T-helper 1 cell treated with Interleukin-12 subunit alpha and Interleukin-12 subunit beta and Interleukin-4 antibody, amounts not matched to agents 30 μg/mL and 1 μg/mL, for 36 hours (primary cell): Measurements from ENCODE around the gene TRIP11.
"Not testable (repeated sequence)": the region's sequence is repeated elsewhere in the genome, so short reads cannot be mapped to it uniquely, and the experiment has no call there.

Source experiments
- H3K27ac Mint-ChIP-seq: one replicate; pipeline ENCODE4 v1.8.0; 2021; ENCODE audit warnings: mild to moderate bottlenecking, mixed read lengths
- H3K27me3 Mint-ChIP-seq: one replicate; pipeline ENCODE4 v1.8.0; 2021; ENCODE audit warnings: low read depth, mixed read lengths
- H3K36me3 Mint-ChIP-seq: one replicate; pipeline ENCODE4 v1.8.0; 2021; ENCODE audit warnings: low read depth, mixed read lengths
- H3K4me1 Mint-ChIP-seq: one replicate; pipeline ENCODE4 v1.8.0; 2021; ENCODE audit warnings: low read depth, mixed read lengths
- H3K4me3 Mint-ChIP-seq: one replicate; pipeline ENCODE4 v1.8.0; 2021; ENCODE audit warnings: mild to moderate bottlenecking, moderate library complexity, mixed read lengths
- H3K9me3 Mint-ChIP-seq: one replicate; pipeline ENCODE4 v1.8.0; 2021; ENCODE audit warnings: mixed read lengths

TRIP11 gene

DNA sequence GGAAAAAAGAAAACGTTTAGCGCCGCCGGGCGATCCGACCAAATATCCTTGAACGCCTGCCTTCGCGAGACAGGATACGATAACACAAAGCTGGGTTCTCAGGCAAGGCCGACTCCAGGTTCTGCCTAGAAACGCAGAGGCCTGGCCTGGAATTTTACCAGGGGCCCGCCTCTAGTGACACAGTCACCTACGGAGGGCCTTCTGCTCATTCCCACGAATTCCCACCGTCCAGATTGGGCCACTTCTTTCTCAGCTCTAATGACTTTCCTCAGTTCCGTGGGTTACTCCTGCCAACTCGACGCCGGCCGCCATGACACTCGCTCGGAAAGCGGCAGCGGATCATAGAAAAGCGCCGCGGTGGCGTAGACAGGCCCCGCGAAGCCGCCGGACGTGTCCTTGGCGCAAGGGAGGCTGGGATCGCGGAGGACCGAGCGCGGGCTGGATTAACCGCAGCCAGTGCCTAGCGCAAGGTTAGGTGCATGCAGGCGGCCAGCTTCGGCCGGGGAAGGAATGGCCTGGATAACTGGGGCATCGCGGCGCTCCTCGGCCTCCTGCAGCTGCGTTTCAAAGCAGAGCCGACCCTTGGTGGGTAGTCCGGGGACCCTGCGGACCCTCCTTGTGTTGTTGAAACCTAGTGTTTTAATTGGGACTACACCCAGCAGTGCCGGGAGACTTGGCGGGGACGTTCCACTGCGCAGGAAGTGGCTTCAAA is at the start of gene TRIP11:
TRIP11 (minus strand) TSS at position 341 of the 712 bp plus-strand sequence. CDS start 374 bp downstream, outside the sequence.
- Mint-ChIP-seq H3K27me3 (no peaks in the 10 kb centered on the region), H3K27ac (peak within 1 kb of the TSS; percentile 98), H3K36me3 (peaks cover 9% of the 10 kb centered on the region), H3K4me3 (peak within 1 kb of the TSS; percentile 95), H3K4me1 (peaks cover 26% of the 10 kb centered on the region), H3K9me3 (no peaks in the 10 kb centered on the region)

DNA sequence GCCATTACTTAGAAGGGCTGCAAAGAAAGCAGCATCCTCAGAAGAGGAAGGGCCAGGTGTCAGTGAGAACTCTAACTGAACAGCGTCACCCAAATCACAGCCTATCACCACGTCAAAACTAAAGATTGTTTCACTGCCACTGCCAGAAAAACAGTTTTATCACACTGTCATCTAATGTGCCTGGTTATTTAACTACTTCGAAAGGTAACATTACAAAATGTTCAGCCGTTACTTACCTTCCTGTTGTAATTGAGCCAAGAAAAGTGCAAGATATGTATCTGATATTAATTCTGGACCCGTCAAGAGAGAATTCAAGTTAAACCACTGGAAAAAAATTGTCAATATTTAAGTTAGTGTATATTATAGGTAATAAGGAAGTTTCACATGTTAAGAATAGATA is 48.6 kb upstream of the TRIP11 start:
- H3K27ac Mint-ChIP-seq: no peak overlapping the region
- H3K4me1 Mint-ChIP-seq: no peaks in the 10 kb centered on the region
- H3K4me3 Mint-ChIP-seq: no peak overlapping the region
- no peaks in the 10 kb centered on the region for H3K9me3 Mint-ChIP-seq
- H3K36me3 Mint-ChIP-seq: peaks cover 19% of the 10 kb centered on the region
- H3K27me3 Mint-ChIP-seq: no peaks in the 10 kb centered on the region

DNA sequence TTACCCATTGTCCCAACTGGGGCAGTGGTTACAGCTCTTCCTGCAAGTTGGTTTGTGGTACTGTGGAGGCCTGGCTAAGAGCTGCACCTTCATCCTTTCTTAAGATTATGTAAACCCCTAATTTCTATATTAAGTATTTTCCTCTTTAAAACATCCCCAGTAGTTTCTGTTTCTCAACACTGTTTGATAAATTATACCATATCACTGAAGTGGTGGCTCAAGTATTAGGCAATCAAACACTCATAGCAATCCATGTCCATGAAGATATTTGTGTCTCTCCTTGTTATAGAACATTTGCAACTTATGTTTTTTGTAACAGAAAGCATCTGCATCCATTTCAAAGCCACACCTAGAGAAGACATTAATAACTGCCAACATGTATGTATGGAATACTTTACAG is 34.7 kb upstream of the TRIP11 start:
- H3K4me3 Mint-ChIP-seq: no peak overlapping the region
- H3K36me3 Mint-ChIP-seq: peaks cover 6% of the 10 kb centered on the region
- H3K4me1 Mint-ChIP-seq: no peaks in the 10 kb centered on the region
- H3K27ac Mint-ChIP-seq: no peak overlapping the region
- no peaks in the 10 kb centered on the region for H3K9me3 Mint-ChIP-seq
- no peaks in the 10 kb centered on the region for H3K27me3 Mint-ChIP-seq

DNA sequence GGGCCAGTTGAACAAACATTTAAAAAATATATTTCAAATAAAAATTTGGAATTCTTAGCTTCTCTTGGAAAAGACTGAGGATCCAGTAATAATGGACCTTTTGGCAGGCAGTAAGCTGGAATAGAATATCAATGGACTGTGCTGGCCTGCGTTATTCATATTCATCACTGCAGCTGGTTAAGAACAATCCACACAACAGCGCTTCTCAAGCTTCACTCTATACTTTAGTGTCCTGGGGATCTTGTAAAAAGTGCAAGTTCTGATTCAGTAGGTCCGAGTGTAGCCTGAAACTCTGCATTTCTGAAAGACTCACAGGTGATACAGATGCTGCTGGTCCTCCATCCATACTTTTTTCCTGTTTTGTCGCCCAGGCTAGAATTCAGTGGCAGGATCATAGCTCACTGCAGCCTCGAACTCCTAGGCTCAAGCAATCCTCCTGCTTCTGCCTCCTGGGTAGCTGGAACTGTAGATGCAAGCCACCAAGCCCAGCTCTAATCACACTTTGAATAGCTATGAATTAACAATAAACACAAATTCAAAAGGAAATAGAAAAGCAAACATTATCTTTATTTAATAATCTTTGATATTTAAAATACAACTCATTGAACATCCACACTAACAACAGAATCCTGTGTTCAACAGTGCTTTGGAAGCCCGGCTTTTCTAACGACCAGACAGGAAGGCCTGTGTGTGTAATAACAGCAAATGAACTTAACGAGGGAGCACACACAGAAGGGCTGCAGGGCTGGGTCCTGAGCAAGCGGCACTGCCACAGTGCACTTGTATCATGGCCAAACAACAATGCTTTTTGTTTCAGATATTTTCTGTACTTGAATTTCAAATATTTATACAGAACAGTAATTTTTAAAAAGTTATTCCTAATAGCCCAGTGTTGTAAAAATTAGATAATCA is 18.4 kb upstream of the TRIP11 start:
- Mint-ChIP-seq H3K9me3 (no peaks in the 10 kb centered on the region), H3K36me3 (no peaks in the 10 kb centered on the region), H3K4me1 (no peaks in the 10 kb centered on the region), H3K27me3 (no peaks in the 10 kb centered on the region), H3K27ac (no peak overlapping the region), H3K4me3 (no peak overlapping the region)

DNA sequence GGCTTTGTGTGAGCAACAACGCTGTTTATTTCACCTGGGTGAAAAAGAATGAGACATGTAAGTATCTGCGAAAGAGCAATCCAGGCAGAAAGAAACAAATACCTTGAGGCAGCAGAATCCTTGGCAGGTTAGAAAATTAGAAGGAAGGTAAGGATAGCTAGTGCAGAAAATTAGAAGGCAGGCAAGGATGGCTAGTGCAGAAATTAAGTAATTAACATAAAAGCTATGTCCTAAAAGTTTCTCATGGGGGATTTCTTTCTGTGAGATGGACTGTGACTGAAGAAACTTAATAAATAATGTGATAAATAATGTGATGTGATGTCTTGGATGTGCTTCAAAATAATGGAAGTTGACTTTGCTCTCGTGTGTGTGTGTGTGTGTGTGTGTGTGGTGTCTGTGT is 9.9 kb upstream of the TRIP11 start:
- H3K4me3 Mint-ChIP-seq: no peak overlapping the region
- H3K36me3 Mint-ChIP-seq: peaks cover 4% of the 10 kb centered on the region
- H3K4me1 Mint-ChIP-seq: no peaks in the 10 kb centered on the region
- no peak overlapping the region for H3K27ac Mint-ChIP-seq
- H3K9me3 Mint-ChIP-seq: peaks cover 3% of the 10 kb centered on the region
- H3K27me3 Mint-ChIP-seq: no peaks in the 10 kb centered on the region

DNA sequence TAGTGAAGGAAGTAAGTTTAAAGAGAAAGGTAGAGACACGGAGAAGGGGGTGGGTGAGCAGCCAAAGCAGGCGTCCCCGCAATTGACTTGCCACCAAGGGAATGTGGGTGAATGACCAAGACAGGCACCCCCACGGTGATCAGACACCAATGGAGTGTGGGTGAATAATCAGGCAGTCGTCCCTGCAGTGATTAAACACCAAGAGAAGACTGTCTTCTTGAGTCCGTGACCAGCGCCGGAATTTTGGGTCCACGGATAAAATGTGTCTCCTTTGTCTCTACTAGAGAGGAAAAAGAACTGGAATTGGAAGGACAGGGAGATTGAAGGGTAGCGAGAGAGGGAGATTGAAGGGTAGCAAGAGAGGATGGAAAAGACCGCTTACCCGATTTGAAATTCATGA is 9.4 kb upstream of the TRIP11 start:
- not testable (repeated sequence) for H3K27me3 Mint-ChIP-seq, H3K27ac Mint-ChIP-seq, H3K4me3 Mint-ChIP-seq, H3K4me1 Mint-ChIP-seq, H3K36me3 Mint-ChIP-seq, H3K9me3 Mint-ChIP-seq

DNA sequence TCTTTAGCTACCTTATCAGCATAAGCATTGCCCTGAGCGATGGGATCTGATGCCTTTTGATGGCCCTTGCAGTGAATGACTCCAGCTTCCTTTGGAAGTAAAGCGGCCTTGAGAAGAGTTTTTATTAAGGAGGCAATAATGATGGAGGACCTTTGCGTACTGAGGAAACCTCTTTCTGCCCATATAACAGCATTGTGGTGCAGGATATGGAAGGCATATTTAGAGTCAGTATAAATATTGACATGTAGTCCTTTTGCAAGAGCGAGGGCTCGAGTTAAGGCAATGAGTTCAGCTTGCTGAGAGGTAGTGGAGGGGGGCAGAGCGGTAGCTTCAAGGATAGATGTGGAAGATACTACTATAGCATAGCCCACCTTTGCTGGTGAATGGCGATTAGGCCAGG is 6.0 kb upstream of the TRIP11 start:
- not testable (repeated sequence) for H3K27ac Mint-ChIP-seq, H3K4me1 Mint-ChIP-seq, H3K4me3 Mint-ChIP-seq, H3K36me3 Mint-ChIP-seq, H3K9me3 Mint-ChIP-seq, H3K27me3 Mint-ChIP-seq

DNA sequence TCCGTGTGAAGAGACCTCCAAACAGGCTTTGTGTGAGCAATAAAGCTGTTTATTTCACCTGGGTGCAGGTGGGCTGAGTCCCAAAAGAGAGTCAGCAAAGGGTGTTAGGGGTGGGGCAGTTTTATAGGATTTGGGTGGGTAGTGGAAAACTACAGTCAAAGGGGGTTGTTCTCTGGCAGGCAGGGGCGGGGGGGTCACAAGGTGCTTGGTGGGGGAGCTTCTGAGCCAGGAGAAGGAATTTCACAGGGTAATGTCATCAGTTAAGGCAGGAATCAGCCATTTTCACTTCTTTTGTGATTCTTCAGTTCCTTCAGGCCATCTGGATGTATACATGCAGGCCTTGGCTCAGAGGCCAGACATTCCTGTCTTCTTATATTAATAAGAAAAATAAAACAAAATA is 1.9 kb upstream of the TRIP11 start:
- H3K27ac Mint-ChIP-seq: peak overlapping the region; percentile 8
- not testable (repeated sequence) for H3K4me3 Mint-ChIP-seq, H3K9me3 Mint-ChIP-seq

DNA sequence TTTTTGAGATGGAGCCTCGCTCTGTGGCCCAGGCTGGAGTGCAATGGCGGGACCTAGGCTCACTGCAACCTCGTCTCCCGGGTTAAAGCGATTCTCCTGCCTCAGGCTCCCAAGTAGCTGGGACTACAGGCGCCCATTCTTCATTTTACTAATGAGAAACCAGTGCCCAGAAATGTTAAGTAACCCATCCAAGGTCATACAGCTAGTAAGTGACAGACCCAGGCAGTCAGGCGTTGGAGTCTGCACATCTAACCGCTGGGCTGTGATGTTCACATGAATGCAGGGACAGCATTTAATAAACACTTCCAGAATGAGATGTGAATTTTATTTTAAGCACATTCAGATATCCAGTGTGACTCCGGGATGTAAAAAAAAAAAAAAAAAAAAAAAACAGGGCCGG is 1.3 kb upstream of the TRIP11 start:
- no peaks in the 10 kb centered on the region for H3K9me3 Mint-ChIP-seq
- H3K27me3 Mint-ChIP-seq: no peaks in the 10 kb centered on the region
- H3K27ac Mint-ChIP-seq: peak overlapping the region; percentile 32
- peaks cover 9% of the 10 kb centered on the region for H3K36me3 Mint-ChIP-seq
- peaks cover 23% of the 10 kb centered on the region for H3K4me1 Mint-ChIP-seq
- peak overlapping the region; percentile 6 for H3K4me3 Mint-ChIP-seq

More for the DNA sequence above, 1.9 kb upstream of the TRIP11 start:
- not testable (repeated sequence) for H3K27me3 Mint-ChIP-seq, H3K36me3 Mint-ChIP-seq
- peaks cover 19% of the 10 kb centered on the region for H3K4me1 Mint-ChIP-seq

DNA sequence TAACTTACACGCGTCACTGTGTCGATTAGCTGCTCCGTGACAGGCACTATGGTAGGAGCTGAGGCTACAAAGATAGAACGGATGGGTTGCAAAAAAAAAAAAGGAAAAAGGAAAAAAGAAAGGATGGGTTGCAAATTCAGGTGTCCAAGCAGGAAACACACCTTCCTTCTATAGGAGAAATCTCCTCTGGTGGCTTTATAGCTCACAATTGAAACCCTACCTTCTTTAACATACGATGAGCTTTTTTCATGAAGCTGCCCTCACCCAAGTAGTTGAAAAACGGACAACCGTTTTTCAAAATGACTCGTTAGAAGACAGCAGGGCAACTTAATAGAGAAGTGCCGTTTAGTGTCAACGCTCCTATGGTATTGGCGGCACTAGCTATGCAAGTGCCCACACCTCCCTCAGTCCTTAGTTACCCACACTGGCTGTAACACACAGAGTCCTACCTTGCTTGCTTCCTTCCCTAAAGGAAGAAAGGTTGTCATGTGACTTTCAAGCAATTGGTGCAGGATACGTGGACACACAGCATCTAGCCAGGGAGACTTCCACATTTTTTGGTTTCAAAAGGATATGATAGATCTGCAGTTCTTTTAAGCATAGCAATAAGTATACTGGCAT is 682 bp upstream of the TRIP11 start:
- Mint-ChIP-seq H3K27me3 (no peaks in the 10 kb centered on the region), H3K4me3 (peak overlapping the region; percentile 95), H3K36me3 (peaks cover 9% of the 10 kb centered on the region), H3K27ac (peak overlapping the region; percentile 98), H3K9me3 (no peaks in the 10 kb centered on the region), H3K4me1 (peaks cover 26% of the 10 kb centered on the region)

DNA sequence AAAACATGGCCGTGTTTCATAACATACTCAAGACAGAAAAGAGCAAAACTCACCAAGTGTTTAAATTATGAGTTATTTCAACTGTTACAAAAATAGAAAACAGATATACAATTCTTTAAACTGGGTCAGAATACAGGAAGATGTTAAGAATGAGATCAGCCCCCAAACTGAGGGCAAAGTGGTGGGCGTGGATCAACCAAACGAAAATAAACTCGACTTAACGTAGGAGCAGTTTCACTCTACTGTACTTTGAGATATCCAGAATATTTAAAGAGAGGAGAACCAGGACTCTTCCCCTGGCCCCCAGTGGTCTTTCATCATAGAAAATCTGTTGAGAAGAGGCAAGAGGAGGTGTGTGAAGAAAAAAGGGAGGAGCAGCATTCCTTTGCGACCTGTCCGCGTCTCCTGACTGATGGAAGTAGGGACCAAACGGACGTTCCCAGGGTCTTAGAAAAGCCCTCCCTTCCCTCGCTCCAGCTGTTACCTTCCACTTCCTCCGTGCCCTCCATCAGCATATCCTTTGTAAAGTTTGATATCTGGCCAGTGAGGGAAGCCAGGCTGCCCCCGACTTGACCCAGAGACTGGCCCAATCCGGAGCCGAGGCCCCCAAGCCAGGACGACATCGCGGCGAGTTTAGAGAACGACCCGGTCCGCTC is 668 bp downstream of the TRIP11 start:
- H3K36me3 Mint-ChIP-seq: peaks cover 9% of the 10 kb centered on the region
- H3K27me3 Mint-ChIP-seq: no peaks in the 10 kb centered on the region
- peak overlapping the region; percentile 95 for H3K4me3 Mint-ChIP-seq
- H3K9me3 Mint-ChIP-seq: no peaks in the 10 kb centered on the region
- H3K4me1 Mint-ChIP-seq: peaks cover 26% of the 10 kb centered on the region
- peak overlapping the region; percentile 98 for H3K27ac Mint-ChIP-seq

DNA sequence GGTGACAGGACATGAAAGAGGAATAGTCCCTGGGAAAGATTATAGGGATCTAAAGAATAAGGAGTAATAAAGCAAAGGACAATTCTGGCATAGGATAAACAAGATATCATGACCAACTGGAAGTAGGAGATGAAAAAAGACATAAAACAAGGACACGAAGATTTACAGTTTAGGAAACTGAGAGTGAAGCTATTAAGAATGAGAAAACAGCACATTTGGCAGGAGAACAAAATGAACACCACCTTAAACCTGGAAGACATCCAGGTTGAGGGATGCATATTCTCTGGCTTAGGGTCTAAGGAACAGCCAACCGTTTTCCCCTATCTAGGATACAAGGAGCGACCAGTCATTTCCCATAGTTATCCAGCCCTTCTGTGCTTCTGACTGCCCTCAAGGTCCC is 1.9 kb downstream of the TRIP11 start:
- Mint-ChIP-seq H3K27me3 (no peaks in the 10 kb centered on the region), H3K9me3 (no peaks in the 10 kb centered on the region), H3K36me3 (peaks cover 9% of the 10 kb centered on the region), H3K27ac (peak overlapping the region; percentile 26), H3K4me3 (peak overlapping the region; percentile 95), H3K4me1 (peaks cover 31% of the 10 kb centered on the region)

DNA sequence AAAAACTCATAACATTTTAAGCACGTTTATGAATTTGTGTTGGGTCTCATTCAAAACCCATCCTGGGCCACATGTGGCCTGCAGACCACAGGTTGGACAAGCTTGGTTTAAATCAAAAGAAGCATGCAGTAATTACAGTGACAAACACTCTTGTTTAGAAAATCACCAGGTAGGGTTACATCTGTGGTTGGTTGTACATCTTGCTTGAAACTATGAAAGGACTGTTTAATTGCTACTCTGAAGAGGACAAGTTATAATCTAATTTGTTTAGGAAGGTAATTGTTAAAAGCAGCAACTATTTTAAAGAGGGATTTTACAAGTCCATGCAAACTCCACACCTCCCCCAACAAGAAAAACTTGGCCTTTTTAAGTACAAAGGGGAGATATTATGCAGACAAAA is 4.0 kb downstream of the TRIP11 start:
- no peak overlapping the region for H3K4me3 Mint-ChIP-seq
- H3K4me1 Mint-ChIP-seq: peaks cover 30% of the 10 kb centered on the region
- H3K36me3 Mint-ChIP-seq: peaks cover 9% of the 10 kb centered on the region

DNA sequence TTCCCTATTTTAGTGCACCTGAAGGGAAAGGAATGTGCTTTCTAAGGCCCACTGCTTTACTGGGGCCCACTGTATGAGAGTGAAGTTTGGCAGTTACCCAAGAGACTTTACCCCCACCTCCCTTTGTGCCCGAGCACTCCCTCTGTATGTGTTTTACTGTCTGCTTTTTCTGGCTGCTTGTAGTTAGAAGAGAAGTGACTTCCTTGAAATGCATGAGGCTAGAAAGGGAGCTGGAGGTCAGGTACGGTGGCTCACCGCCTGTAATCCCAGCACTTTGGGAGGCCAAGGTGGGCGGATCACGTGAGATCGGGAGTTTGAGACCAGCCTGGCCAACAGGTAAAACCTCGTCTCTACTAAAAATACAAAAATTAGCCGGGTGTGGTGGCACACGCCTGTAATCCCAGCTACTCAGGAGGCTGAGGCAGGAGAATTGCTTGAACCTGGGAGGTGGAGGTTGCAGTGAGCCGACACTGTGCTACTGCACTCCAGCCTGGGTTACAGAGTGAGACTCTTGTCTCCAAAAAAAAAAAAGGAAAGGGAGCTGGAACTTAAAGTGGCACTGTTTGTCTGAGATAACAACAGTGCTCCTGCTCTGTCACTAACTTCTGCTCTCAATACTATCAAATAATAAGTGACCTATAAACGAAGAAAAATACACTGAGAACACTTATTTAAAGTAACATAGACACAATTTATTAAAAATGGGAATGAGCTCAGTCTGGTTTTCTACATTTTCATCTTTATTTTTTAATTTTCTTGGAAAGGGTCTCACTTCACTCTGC is 5.8 kb downstream of the TRIP11 start:
- Mint-ChIP-seq H3K27ac (no peak overlapping the region), H3K4me3 (no peak overlapping the region), H3K36me3 (peaks cover 10% of the 10 kb centered on the region), H3K9me3 (no peaks in the 10 kb centered on the region), H3K4me1 (peaks cover 27% of the 10 kb centered on the region), H3K27me3 (no peaks in the 10 kb centered on the region)

More for the DNA sequence above, 4.0 kb downstream of the TRIP11 start:
- Mint-ChIP-seq H3K27me3 (no peaks in the 10 kb centered on the region), H3K9me3 (no peaks in the 10 kb centered on the region), H3K27ac (no peak overlapping the region)
